Astrocyte of the spinal cord (primary cell): Measurements from ENCODE around the gene GCLC.
A peak's percentile ranks its signal among the peaks of the same experiment; 100 is the strongest.

ENCODE experiments used
- DNase-seq: peaks from one replicate; pipeline ENCODE4 v3.0.0; 2011; ENCODE audit warnings: low read depth, low spot score
- H3K4me3 ChIP-seq: 2 replicates; pipeline ENCODE4 v1.5.1; 2011; ENCODE audit warnings: low read depth, mild to moderate bottlenecking, low read length, moderate library complexity
- in situ Hi-C: cut with HindIII; loops from 2 replicates; pipeline ENCODE4 v1.10.0; 2017; ENCODE audit warnings: low sequenced_read_pairs
- TF ChIP-seq, protein P1 (sequence below): IDR thresholded peaks from 2 replicates; pipeline ENCODE4 v1.5.1; 2012; ENCODE audit warnings: low read depth, mild to moderate bottlenecking, low read length, inconsistent platforms

Gene GCLC

DNA sequence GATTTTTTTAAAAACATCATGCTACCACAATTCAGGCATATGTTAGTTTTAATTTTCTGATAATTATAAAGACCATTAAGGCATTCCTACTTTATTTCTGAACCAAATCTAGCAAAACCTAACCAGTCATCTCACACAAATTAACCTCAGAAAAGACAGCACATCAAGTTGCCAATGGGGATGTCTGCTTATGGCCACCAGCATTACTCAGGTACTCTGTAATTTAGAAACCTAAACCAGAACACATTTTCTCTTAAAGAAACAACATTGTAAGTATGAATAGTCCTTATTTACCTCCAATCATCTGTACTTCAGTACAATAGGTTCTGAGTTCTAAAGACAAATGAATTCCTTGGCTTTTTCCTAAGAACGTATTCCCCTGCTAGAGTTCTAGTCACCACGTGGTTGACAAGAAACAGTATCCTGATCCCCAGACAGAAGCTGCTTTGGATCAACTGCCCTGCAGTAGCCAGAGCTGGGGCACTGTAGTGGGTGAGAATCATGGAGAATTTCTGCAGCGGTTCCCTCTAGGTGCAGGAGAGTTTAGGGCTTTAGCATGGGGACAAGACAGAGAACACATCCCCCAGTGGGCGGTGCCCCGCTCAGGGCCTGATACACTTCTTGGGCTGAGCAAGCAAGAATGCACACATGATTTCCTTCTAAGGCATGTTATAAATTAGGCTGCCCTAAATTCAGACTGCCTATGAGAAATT lies 15.4 kb downstream of the GCLC start:
- DNase-seq = no peak
- H3K4me3 ChIP-seq = no peak overlapping the region
- TF ChIP-seq, protein P1, sequence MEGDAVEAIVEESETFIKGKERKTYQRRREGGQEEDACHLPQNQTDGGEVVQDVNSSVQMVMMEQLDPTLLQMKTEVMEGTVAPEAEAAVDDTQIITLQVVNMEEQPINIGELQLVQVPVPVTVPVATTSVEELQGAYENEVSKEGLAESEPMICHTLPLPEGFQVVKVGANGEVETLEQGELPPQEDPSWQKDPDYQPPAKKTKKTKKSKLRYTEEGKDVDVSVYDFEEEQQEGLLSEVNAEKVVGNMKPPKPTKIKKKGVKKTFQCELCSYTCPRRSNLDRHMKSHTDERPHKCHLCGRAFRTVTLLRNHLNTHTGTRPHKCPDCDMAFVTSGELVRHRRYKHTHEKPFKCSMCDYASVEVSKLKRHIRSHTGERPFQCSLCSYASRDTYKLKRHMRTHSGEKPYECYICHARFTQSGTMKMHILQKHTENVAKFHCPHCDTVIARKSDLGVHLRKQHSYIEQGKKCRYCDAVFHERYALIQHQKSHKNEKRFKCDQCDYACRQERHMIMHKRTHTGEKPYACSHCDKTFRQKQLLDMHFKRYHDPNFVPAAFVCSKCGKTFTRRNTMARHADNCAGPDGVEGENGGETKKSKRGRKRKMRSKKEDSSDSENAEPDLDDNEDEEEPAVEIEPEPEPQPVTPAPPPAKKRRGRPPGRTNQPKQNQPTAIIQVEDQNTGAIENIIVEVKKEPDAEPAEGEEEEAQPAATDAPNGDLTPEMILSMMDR = no peak
- in situ Hi-C loops = no loop called here

DNA sequence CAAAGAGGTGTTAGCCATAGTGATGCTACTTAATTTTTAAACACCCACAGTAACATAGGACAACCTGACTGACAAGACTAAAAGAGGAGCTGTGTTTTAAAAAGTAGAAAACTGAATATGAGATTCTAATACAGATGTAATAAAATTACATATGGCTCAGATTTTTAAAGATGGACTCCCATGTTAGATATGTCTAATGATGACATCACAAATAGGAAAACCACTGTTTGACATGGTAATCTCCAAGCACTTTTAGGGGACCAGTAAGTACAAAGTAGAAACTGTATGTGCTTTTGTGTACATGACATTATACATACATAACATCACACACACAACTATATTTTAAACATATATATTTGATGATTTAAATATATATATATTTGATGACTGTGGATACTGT lies 16.8 kb downstream of the GCLC start:
- in situ Hi-C loops = no loop called here

DNA sequence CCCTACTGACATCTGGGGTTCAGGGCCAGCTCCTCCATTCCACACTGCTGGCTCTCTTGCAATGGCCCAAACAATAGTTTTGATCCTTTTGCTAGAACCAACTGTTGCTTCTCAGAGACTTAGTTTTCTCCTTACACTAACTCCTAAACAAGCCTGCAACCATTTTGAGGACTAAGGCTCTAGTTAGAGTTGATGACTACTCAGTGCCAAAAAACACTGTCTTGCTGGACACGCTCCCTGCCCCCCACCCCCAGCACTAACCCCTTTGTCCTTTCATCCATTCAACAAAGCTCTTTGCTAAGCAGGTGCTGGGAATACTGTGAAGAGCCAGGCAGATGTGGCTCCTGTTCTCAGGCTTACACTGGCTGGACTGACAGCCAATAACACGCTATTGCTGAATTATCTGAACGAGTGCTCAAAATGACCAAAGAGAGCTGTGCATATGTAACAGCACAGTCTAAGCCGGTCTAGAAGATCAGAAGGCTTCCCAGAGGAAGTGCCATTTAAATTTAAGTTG lies 17.6 kb downstream of the GCLC start:
- in situ Hi-C loops = no loop called here
- H3K4me3 ChIP-seq = no peak overlapping the region
- TF ChIP-seq, protein P1 = no peak
- no peak for DNase-seq

More for the DNA sequence above, 16.8 kb downstream of the GCLC start:
- no peak overlapping the region for H3K4me3 ChIP-seq
- no peak for DNase-seq
- TF ChIP-seq, protein P1 = no peak

DNA sequence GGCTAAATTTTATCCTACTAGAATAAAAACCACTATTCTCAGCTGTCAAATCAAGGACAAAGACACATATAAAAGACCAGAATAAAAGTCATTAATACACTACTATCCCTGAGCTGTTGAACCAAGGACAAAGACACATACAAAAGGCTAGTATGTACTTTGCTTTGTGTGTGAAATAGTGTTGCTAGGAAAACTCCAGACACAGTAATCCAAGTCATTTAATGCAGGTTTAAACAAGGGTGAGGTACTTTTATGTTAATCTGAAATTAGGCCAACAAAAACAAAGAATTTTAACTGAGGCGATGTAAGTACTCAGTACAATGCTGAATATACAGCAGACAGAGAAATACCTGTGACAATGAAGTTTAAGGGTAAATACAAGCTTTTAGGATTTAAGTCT lies 18.9 kb downstream of the GCLC start:
- H3K4me3 ChIP-seq = no peak overlapping the region
- TF ChIP-seq, protein P1 = no peak
- in situ Hi-C loops = no loop called here
- peak; percentile 31 for DNase-seq

DNA sequence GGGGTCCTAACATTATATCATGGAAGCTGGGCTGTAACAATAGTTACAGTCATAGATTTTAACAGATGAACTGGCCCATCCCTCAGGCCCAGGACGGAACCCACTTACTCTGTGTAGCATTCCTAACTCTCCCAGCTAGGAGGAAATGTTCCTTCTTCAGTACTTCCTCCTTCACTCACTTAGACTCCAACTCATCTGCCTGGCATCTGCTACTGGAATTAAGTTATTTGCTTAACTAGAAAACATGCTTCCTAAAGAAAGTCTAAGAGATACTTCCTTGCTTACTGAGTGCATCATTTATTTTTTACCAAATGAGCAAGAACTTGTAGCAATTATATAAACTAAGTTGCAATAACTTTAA lies 20.5 kb downstream of the GCLC start:
- TF ChIP-seq, protein P1 = no peak
- in situ Hi-C loops = no loop called here
- H3K4me3 ChIP-seq = no peak overlapping the region
- DNase-seq = peak; percentile 51

DNA sequence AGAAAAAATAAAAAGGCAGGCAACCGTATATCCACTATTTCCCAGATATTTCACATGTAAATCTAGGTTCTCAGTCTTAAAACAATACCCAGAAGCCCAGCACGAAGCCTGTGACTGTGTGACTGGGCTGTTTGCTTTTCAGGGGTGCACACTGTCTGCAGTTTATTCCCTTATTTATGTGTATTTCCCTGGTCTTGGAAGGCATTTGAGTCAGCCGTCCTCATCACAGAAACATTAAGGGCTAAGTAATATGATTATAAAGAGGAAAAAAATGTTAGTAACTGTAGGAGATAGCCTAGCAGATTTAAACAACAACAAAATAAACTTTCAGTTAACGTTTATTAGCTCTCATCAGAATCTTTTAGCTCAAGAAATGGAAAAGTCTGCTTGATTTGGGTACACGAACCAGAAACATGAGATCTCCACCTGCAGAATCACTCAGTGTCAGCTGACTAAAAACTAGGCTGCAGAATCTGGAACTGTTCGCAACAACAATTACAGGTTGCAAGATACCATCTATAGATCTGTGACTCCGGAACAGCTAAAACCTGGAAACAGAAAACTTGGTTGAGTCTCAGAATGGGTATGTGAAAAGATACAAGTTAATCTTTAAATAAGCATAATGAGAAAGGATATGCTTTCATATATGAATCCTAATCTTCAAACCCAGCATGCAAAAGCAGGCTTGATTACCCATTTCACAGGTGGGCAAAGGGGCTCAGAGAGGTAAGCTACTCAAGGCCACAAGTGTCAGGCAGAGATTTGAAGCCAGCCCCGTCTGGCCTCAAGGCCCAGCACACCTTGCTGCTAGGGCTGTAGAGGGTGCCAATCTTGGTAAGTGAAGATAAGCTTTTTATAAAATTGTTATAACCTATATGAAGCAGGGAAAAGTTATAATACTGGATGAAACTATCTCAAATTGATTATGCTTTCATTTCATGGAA lies 21.1 kb downstream of the GCLC start:
- H3K4me3 ChIP-seq = no peak overlapping the region
- in situ Hi-C loops = no loop called here
- no peak for DNase-seq
- TF ChIP-seq, protein P1 = no peak
